Measurements from ENCODE around the gene GTPBP3.

GTPBP3 gene

DNA sequence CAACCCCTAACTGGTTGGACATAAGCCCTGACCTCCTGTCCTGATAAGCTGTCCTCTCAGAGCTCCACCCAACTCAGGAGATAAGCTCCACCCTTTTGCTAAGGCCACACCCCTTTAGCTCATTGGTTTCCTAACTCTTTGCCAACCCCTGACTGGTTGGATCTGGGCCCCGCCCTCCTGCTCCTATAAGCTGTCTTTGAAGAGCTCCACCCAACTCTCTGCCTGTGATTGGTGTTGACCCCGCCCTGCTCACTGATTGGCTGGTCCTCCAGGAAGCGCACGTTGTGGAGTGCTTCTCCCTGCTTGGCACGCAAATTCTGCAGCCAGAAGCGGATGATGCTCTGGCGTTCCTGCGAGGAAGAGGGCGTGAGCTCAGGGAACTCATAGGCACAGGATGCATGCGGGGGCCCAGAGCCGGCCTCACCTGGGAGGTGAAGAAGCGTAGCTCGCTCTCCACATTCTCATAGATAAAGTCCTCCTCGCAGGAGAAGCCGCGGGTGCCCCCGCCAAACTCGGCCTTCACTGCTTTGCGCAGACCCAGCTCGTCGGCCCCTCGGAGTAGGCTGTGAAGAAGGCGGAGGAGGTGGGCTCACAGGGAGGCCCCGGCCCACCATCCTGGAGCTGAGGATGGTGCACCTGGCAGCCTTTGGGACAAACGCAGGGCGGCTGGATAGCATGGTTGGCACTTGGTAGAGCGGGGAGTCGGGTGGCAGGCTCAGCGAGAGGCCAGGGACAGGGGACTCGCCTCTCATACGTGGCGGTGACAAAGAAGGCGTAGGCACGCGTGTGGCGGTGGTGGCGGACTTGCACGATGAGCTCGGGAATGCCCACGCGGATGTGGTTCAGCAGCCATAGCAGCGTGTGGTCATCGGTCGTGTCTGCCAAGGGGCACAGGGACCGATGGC, 4.4 kb upstream of the GTPBP3 start:
- no peak overlapping the region for H3K9ac ChIP-seq (ENCODE audit: low read depth, low read length)
- H3K36me3 ChIP-seq (ENCODE audit: control insufficient read depth, insufficient read depth, low read length) = peaks cover 3% of the 10 kb centered on the region
- H3K4me1 ChIP-seq (ENCODE audit: control insufficient read depth, insufficient read depth, low read length) = no peaks in the 10 kb centered on the region
- H3K27me3 ChIP-seq (ENCODE audit: control insufficient read depth, insufficient read depth, low read length) = peaks cover 12% of the 10 kb centered on the region
- peak overlapping the region; percentile 22 for H3K4me3 ChIP-seq (ENCODE audit: low read depth, low read length)
- H3K9me3 ChIP-seq (ENCODE audit: control insufficient read depth, insufficient read depth, low read length) = no peaks in the 10 kb centered on the region

DNA sequence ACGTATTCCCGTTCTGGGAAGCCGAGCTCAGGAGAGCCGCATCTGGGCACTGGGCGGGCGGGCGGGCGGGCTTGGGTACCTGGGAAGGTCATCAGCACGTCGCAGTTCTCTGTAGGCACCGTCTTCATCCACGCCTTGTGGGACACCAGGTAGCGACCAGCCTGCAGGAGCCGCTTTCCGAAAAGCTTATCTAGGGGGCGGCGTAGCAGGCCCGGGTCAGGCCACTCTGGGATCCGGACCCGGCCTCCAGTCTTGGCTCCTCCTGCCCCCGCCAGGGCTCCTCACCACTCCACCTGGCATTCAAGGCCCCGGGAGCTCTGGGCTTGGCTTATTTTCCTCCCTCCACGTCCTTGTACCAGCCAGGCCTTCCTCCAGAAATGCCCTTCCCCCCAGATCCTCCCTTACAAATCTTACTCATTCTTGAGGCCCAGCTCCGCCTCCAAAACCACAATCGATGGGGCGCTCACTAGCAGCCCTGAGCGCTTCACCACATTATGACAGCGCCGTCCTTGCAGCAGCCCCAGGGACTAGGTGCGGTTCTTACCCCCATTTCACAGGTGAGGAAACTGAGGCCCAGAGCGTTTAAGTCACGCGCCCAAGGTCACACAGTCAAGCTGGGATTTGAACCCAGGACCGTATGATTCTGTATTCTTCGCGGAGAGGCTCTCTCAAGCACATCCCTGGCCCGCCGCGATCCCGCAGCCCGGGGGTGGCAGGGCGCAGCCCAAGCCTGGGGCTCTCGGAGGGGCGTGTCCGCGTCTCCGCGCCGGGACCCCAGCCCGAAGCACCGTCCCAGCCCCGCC, 3.5 kb upstream of the GTPBP3 start:
- Histone ChIP-seq H3K27me3 (ENCODE audit: control insufficient read depth, insufficient read depth, low read length) (peaks cover 12% of the 10 kb centered on the region), H3K9ac (ENCODE audit: low read depth, low read length) (no peak overlapping the region), H3K4me1 (ENCODE audit: control insufficient read depth, insufficient read depth, low read length) (peaks cover 2% of the 10 kb centered on the region), H3K4me3 (ENCODE audit: low read depth, low read length) (peak overlapping the region; percentile 78), H3K36me3 (ENCODE audit: control insufficient read depth, insufficient read depth, low read length) (peaks cover 7% of the 10 kb centered on the region), H3K9me3 (ENCODE audit: control insufficient read depth, insufficient read depth, low read length) (no peaks in the 10 kb centered on the region)

DNA sequence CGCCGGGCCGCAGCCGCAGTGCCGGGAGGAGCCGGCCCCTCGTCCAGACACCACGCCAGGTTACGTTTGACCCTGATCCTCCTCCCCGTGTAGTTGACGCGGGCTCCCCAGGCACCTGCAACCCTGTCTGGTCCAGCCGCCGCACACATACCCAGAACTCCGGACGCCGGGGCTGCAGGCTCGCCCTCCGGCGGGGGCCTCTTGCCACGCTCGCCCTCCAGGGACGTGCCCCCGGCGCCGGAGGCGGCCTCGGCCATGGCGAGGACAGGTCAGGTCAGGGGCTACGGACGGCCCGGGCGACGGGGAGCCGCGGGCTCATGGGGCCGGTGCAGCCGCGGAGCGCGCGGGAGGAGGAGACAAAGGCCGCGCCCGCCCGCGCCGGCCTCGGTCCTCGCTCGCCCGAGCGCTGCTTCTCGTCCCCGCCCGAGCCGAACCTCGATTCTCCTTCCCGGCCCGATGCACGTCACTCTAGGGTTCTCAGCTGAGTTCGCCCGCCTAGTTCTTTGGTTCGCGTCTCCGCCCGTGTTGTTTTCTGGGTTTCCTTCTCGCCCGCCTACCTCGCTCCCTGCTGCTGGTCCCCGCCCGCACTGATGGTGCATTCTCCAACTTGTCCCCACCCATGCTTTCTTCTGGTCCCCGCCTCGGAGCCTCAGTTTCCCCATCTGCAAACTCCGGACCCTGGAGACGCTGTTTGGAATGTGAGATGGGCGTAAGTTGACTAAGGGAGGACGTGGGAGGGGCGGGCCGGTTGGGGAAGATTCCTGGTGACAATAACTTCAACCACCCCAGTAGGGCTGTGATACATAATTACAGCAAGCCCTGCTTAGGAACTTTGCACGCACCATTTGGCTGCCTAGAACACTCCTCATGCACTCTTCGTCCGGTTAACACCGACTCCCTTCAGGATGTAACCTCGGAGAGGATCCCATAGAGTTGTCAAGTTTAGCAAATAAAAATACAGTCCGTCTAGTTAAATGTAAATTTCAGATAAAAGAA, 2.6 kb upstream of the GTPBP3 start, which contains the start of gene ANO8:
Gene ANO8, minus strand, starts transcription at position 442 of the 996 bp plus-strand sequence. Its CDS starts 185 bp downstream, at position 257.
- peaks cover 8% of the 10 kb centered on the region for H3K36me3 ChIP-seq (ENCODE audit: control insufficient read depth, insufficient read depth, low read length)
- peaks cover 8% of the 10 kb centered on the region for H3K27me3 ChIP-seq (ENCODE audit: control insufficient read depth, insufficient read depth, low read length)
- H3K4me3 ChIP-seq (ENCODE audit: low read depth, low read length) = peak within 1 kb of the TSS; percentile 78
- H3K9me3 ChIP-seq (ENCODE audit: control insufficient read depth, insufficient read depth, low read length) = no peaks in the 10 kb centered on the region
- H3K4me1 ChIP-seq (ENCODE audit: control insufficient read depth, insufficient read depth, low read length) = peaks cover 2% of the 10 kb centered on the region
- no peak within 1 kb of the TSS for H3K9ac ChIP-seq (ENCODE audit: low read depth, low read length)

DNA sequence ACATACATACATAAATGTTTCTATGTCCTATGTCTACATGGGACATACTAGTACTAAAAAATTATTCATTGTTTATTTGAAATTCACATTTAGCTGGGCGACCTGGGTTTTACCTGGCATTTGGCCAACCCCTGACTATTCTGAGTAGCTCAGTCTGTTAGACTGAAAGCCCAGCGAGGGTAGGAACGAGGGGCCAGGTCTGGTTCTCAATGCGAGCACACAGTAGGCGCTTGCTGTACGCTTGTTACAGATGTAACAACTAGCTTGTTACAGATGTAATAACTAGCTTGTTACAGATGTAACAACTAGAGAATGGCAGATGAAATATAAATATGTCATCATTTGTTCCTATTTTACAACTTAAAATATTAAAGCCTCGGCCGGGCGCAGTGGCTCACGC, 1.8 kb upstream of the GTPBP3 start:
- H3K27me3 ChIP-seq (ENCODE audit: control insufficient read depth, insufficient read depth, low read length) = no peaks in the 10 kb centered on the region
- no peaks in the 10 kb centered on the region for H3K9me3 ChIP-seq (ENCODE audit: control insufficient read depth, insufficient read depth, low read length)
- peaks cover 2% of the 10 kb centered on the region for H3K4me1 ChIP-seq (ENCODE audit: control insufficient read depth, insufficient read depth, low read length)
- peaks cover 8% of the 10 kb centered on the region for H3K36me3 ChIP-seq (ENCODE audit: control insufficient read depth, insufficient read depth, low read length)
- no peak overlapping the region for H3K9ac ChIP-seq (ENCODE audit: low read depth, low read length)
- peak overlapping the region; percentile 78 for H3K4me3 ChIP-seq (ENCODE audit: low read depth, low read length)

DNA sequence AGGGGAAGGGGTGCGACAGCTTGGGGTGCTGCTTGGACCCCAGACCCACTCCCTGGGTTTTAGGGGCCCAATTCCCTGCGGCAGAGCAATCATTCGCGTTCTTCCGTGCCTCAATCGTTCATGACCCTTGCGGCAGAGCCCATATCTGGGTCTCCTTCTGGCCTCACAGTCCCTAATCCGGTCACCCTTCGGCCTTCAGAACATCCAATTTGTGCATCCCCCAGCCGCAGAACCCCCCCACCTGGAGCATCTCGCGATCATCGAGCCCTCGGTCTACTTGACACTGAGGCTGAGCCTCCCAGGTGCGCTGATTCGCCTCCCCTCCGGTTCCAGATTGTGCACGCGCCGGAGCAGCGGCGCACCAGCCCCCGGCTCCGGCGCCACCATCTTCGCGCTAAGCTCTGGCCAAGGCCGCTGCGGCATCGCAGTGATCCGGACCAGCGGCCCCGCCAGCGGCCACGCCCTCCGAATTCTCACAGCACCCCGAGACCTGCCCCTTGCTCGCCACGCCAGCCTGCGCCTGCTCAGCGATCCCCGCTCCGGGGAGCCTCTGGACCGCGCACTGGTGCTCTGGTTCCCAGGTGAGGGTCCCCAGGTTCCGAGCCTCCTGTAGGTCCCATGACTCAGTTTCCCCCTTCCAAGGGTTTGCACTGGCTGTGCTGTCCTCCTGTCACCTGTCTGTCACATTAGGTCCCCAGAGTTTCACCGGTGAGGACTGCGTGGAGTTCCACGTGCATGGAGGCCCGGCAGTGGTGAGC, 501 bp downstream of the GTPBP3 start:
- Histone ChIP-seq H3K4me3 (ENCODE audit: low read depth, low read length) (peak overlapping the region; percentile 99), H3K27me3 (ENCODE audit: control insufficient read depth, insufficient read depth, low read length) (no peaks in the 10 kb centered on the region), H3K9me3 (ENCODE audit: control insufficient read depth, insufficient read depth, low read length) (no peaks in the 10 kb centered on the region), H3K9ac (ENCODE audit: low read depth, low read length) (peak overlapping the region; percentile 76), H3K36me3 (ENCODE audit: control insufficient read depth, insufficient read depth, low read length) (peaks cover 13% of the 10 kb centered on the region), H3K4me1 (ENCODE audit: control insufficient read depth, insufficient read depth, low read length) (peaks cover 2% of the 10 kb centered on the region)

DNA sequence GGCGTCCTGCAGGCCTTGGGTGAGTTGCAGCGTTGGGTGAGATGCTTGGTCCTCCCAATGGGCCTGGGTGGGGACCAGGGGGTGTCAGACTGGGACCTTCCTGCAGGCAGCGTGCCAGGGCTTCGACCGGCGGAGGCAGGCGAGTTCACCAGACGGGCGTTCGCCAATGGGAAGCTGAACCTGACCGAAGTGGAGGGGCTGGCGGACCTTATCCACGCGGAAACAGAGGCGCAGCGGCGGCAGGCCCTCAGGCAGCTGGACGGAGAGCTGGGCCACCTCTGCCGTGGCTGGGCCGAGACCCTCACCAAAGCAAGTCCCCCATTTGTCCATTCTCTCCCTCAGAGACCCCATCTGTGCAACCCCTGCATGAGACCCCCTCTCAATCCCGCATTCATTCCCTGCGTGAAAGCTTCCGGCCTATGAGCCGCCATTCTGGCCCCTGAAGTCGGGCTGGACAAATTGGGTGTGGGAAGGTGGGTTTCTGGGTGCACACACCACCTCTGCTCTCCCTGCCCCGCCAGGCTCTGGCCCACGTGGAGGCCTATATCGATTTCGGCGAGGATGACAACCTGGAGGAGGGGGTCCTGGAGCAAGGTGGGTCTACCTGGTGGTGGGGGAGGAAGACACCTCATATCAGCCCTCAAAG, 1.2 kb downstream of the GTPBP3 start:
- Histone ChIP-seq H3K27me3 (ENCODE audit: control insufficient read depth, insufficient read depth, low read length) (no peaks in the 10 kb centered on the region), H3K9me3 (ENCODE audit: control insufficient read depth, insufficient read depth, low read length) (no peaks in the 10 kb centered on the region), H3K4me3 (ENCODE audit: low read depth, low read length) (peak overlapping the region; percentile 99), H3K9ac (ENCODE audit: low read depth, low read length) (no peak overlapping the region), H3K4me1 (ENCODE audit: control insufficient read depth, insufficient read depth, low read length) (peaks cover 2% of the 10 kb centered on the region), H3K36me3 (ENCODE audit: control insufficient read depth, insufficient read depth, low read length) (peaks cover 12% of the 10 kb centered on the region)

DNA sequence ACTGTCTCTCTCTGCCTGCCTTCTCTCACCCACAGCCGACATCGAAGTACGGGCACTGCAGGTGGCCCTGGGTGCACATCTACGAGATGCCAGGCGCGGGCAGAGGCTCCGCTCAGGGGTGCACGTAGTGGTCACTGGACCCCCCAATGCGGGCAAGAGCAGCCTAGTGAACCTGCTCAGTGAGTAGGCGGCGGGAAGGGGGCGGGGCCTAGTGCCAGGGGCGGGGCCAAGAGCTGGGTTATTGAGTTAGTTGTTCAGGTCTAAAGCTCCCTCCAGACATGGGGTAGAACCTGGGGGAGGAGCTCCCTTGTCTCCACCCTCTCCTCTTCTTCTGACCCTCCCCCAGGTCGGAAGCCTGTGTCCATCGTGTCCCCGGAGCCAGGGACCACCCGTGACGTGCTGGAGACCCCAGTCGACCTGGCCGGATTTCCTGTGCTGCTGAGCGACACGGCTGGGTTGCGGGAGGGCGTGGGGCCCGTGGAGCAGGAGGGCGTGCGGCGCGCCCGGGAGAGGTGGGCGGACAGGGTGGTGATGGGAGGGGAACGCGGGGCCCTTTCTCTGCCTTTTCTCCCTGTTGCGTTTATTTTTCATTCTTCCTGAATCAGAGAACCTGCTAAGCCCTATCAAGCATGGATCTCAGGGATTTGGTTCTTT, 1.9 kb downstream of the GTPBP3 start:
- Histone ChIP-seq H3K9me3 (ENCODE audit: control insufficient read depth, insufficient read depth, low read length) (no peaks in the 10 kb centered on the region), H3K36me3 (ENCODE audit: control insufficient read depth, insufficient read depth, low read length) (peaks cover 12% of the 10 kb centered on the region), H3K4me1 (ENCODE audit: control insufficient read depth, insufficient read depth, low read length) (peaks cover 2% of the 10 kb centered on the region), H3K4me3 (ENCODE audit: low read depth, low read length) (no peak overlapping the region), H3K27me3 (ENCODE audit: control insufficient read depth, insufficient read depth, low read length) (no peaks in the 10 kb centered on the region), H3K9ac (ENCODE audit: low read depth, low read length) (no peak overlapping the region)

DNA sequence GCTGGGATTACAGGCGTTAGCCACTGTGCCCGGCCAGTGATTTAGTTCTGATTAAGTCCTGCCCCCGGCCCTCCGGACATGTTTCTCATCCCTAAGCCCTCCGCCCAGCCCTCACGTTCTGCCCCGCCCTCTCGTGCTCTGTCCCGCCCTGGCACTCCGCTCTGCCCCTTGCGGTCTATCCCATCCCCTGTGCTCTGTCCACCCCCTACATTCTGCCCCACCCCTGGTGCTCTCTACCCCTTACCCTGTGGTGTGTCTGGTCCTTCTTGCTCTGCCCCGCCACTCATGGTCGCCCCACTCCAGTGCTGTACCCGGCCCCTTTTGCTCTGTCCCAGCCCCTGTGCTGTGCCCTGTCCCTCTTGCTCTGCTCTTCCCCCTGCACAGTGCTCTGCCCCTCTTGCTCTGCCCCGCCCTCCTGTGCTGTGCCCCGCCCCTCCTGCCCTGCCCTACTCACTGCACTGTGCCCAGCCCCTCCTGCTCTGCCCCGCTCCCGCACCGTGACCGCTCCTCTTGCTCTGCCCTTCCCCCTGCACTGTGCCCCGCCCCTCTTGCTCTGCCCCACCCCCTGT, 3.0 kb downstream of the GTPBP3 start:
- H3K36me3 ChIP-seq (ENCODE audit: control insufficient read depth, insufficient read depth, low read length) = peaks cover 12% of the 10 kb centered on the region
- peak overlapping the region; percentile 57 for H3K4me3 ChIP-seq (ENCODE audit: low read depth, low read length)
- H3K27me3 ChIP-seq (ENCODE audit: control insufficient read depth, insufficient read depth, low read length) = no peaks in the 10 kb centered on the region
- peaks cover 2% of the 10 kb centered on the region for H3K4me1 ChIP-seq (ENCODE audit: control insufficient read depth, insufficient read depth, low read length)
- no peak overlapping the region for H3K9ac ChIP-seq (ENCODE audit: low read depth, low read length)
- no peaks in the 10 kb centered on the region for H3K9me3 ChIP-seq (ENCODE audit: control insufficient read depth, insufficient read depth, low read length)

DNA sequence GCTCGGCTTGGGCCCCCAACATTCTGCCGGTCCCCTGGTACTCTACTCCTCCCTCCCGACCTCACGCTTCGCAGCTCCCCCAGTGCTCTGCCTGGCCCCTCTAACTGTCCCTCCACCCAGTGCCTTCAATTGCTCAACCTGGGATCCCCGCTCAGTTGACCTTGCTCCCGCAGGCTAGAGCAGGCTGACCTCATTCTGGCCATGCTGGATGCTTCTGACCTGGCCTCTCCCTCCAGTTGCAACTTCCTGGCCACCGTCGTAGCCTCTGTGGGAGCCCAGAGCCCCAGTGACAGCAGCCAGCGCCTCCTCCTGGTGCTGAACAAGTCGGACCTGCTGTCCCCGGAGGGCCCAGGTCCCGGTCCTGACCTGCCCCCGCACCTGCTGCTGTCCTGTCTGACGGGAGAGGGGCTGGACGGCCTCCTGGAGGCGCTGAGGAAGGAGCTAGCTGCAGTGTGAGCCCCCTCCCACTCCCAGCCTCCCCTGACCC, 3.6 kb downstream of the GTPBP3 start:
- Histone ChIP-seq H3K4me3 (ENCODE audit: low read depth, low read length) (peak overlapping the region; percentile 57), H3K36me3 (ENCODE audit: control insufficient read depth, insufficient read depth, low read length) (peaks cover 12% of the 10 kb centered on the region), H3K9ac (ENCODE audit: low read depth, low read length) (no peak overlapping the region), H3K27me3 (ENCODE audit: control insufficient read depth, insufficient read depth, low read length) (no peaks in the 10 kb centered on the region), H3K4me1 (ENCODE audit: control insufficient read depth, insufficient read depth, low read length) (peaks cover 2% of the 10 kb centered on the region), H3K9me3 (ENCODE audit: control insufficient read depth, insufficient read depth, low read length) (no peaks in the 10 kb centered on the region)
